ENCODE data around the gene PRPH. TPM values are rescaled to one million over a fixed set of nuclear protein-coding genes. Genes with fewer than 3 reads are reported as not detected.
"Not testable (repeated sequence)": the region's sequence is repeated elsewhere in the genome, so short reads cannot be mapped to it uniquely, and the experiment has no call there.

PRPH gene
- total and polyA plus RNA-seq, 2 donors (not counting 1 experiment from before 2014, with no cell fraction given) = not detected

- Histone ChIP-seq H3K9me3 (ENCODE audit: control extremely low read depth in 1 of 3, control insufficient read depth in 2 of 3, insufficient read depth in 1 of 3, low read length in 2 of 3) (no peaks in the 10 kb centered on the region), H3K4me2 (replicated peaks; ENCODE audit: low read depth, low read length, poor library complexity, severe bottlenecking) (no peak overlapping the region), H3K4me1 (ENCODE audit: control insufficient read depth in 2 of 2, insufficient read depth in 2 of 2, low read length in 2 of 2) (no peaks in the 10 kb centered on the region), H3K9ac (ENCODE audit: low read length) (no peak overlapping the region), H3K27me3 (replicated peaks in 1 of 4; ENCODE audit: control extremely low read depth in 1 of 4, control insufficient read depth in 3 of 4, insufficient read depth in 4 of 4, low read length in 3 of 4) (peaks cover 0 to 15% (median 2%) of the 10 kb centered on the region in 4 experiments), H4K20me1 (ENCODE audit: control insufficient read depth, insufficient read depth, low read length, poor library complexity, severe bottlenecking) (no peaks in the 10 kb centered on the region), H3K4me3 (ENCODE audit: control extremely low read depth in 1 of 5, extremely low read depth in 1 of 5, insufficient read depth in 1 of 5, low read depth in 2 of 5, low read length in 4 of 5) (no peak overlapping the region), H2AFZ (ENCODE audit: insufficient read depth, low read depth, low read length, poor library complexity, severe bottlenecking) (no peak overlapping the region), H3K27ac (ENCODE audit: low read length in 2 of 2) (no peak overlapping the region), H3K79me2 (ENCODE audit: control insufficient read depth, insufficient read depth, low read length) (no peaks in the 10 kb centered on the region), H3K36me3 (replicated peaks in 1 of 2; ENCODE audit: control extremely low read depth in 1 of 2, control insufficient read depth in 1 of 2, extremely low read depth in 1 of 2, insufficient read depth in 2 of 2, low read length in 1 of 2) (no peaks in the 10 kb centered on the region)
- ChIA-PET CTCF (interaction anchor here (0.7 to 2.9 kb wide), 2 partner anchors 17 to 211 kb away, joined by 4 to 11 read pairs; no protein-coding TSS in a partner anchor), POLR2A (no interaction called here)
- intact Hi-C loops (cut with micrococcal nuclease) = no loop called here
- Mint-ChIP-seq H3K4me3 (no peak overlapping the region), H3K27ac (no peak overlapping the region), H3K27me3 (peaks cover 59% of the 10 kb centered on the region), H3K9me3 (ENCODE audit: insufficient read depth) (no peaks in the 10 kb centered on the region), H3K4me1 (no peaks in the 10 kb centered on the region)
- TF ChIP-seq EZH2 (IDR thresholded peaks at IDR 0.05; ENCODE audit: borderline replicate concordance, insufficient read depth, low read depth, low read length, poor library complexity, severe bottlenecking) = no peak
- TF ChIP-seq CTCF (IDR thresholded peaks at IDR 0.05) = no peak
- DNase-seq = no peak
- 83% methylated on average over 2 of the region's 6 CpGs for WGBS (ENCODE audit: insufficient coverage)
- ATAC-seq (ENCODE audit: low read depth) = no peak
Measured at GRCh38 chr12:49305762-49306510, 11.0 kb downstream of the PRPH start.

GRCh38 chr12:49309386-49309785 lies 14.4 kb downstream of the PRPH start:
- intact Hi-C loops (cut with micrococcal nuclease) = no loop called here
- H3K4me1 Mint-ChIP-seq = no peaks in the 10 kb centered on the region
- H3K9ac ChIP-seq (ENCODE audit: low read length) = no peak overlapping the region
- H2AFZ ChIP-seq (ENCODE audit: insufficient read depth, low read depth, low read length, poor library complexity, severe bottlenecking) = no peak overlapping the region
- ChIA-PET POLR2A (no interaction called here), CTCF (no interaction called here)
- H3K36me3 ChIP-seq (replicated peaks in 1 of 2; ENCODE audit: control extremely low read depth in 1 of 2, control insufficient read depth in 1 of 2, extremely low read depth in 1 of 2, insufficient read depth in 2 of 2, low read length in 1 of 2) = no peaks in the 10 kb centered on the region
- peaks cover 0 to 4% (median under 1%) of the 10 kb centered on the region in 4 experiments for H3K27me3 ChIP-seq (replicated peaks in 1 of 4; ENCODE audit: control extremely low read depth in 1 of 4, control insufficient read depth in 3 of 4, insufficient read depth in 4 of 4, low read length in 3 of 4)
- H3K9me3 Mint-ChIP-seq (ENCODE audit: insufficient read depth) = no peaks in the 10 kb centered on the region
- H3K27me3 Mint-ChIP-seq = peaks cover 44% of the 10 kb centered on the region
- no peak overlapping the region for H3K27ac ChIP-seq (ENCODE audit: low read length in 2 of 2)
- no peaks in the 10 kb centered on the region for H4K20me1 ChIP-seq (ENCODE audit: control insufficient read depth, insufficient read depth, low read length, poor library complexity, severe bottlenecking)
- H3K4me1 ChIP-seq (ENCODE audit: control insufficient read depth in 2 of 2, insufficient read depth in 2 of 2, low read length in 2 of 2) = no peaks in the 10 kb centered on the region
- ATAC-seq (ENCODE audit: low read depth) = no peak
- no peaks in the 10 kb centered on the region for H3K79me2 ChIP-seq (ENCODE audit: control insufficient read depth, insufficient read depth, low read length)
- WGBS (ENCODE audit: insufficient coverage) = 95% methylated on average over 7 of the region's 7 CpGs
- no peak overlapping the region for H3K4me3 Mint-ChIP-seq
- no peak overlapping the region for H3K4me3 ChIP-seq (ENCODE audit: control extremely low read depth in 1 of 5, extremely low read depth in 1 of 5, insufficient read depth in 1 of 5, low read depth in 2 of 5, low read length in 4 of 5)
- H3K27ac Mint-ChIP-seq = no peak overlapping the region
- no peak overlapping the region for H3K4me2 ChIP-seq (replicated peaks; ENCODE audit: low read depth, low read length, poor library complexity, severe bottlenecking)
- no peak for DNase-seq
- TF ChIP-seq EZH2 (IDR thresholded peaks at IDR 0.05; ENCODE audit: borderline replicate concordance, insufficient read depth, low read depth, low read length, poor library complexity, severe bottlenecking) = no peak
- TF ChIP-seq CTCF (IDR thresholded peaks at IDR 0.05) = no peak
- no peaks in the 10 kb centered on the region for H3K9me3 ChIP-seq (ENCODE audit: control extremely low read depth in 1 of 3, control insufficient read depth in 2 of 3, insufficient read depth in 1 of 3, low read length in 2 of 3)

- CTCF ChIA-PET; intact Hi-C loops (cut with micrococcal nuclease): not testable (repeated sequence)
Measured at GRCh38 chr12:49310451-49311000, 15.6 kb downstream of the PRPH start.

More at GRCh38 chr12:49310451-49311000, 15.6 kb downstream of the PRPH start:
- H3K27ac ChIP-seq (ENCODE audit: low read length in 2 of 2); H3K9ac ChIP-seq (ENCODE audit: low read length); H3K79me2 ChIP-seq (ENCODE audit: control insufficient read depth, insufficient read depth, low read length); DNase-seq; H3K4me1 Mint-ChIP-seq; H3K4me1 ChIP-seq (ENCODE audit: control insufficient read depth in 2 of 2, insufficient read depth in 2 of 2, low read length in 2 of 2); H2AFZ ChIP-seq (ENCODE audit: insufficient read depth, low read depth, low read length, poor library complexity, severe bottlenecking); H3K36me3 ChIP-seq (replicated peaks in 1 of 2; ENCODE audit: control extremely low read depth in 1 of 2, control insufficient read depth in 1 of 2, extremely low read depth in 1 of 2, insufficient read depth in 2 of 2, low read length in 1 of 2); H3K9me3 Mint-ChIP-seq (ENCODE audit: insufficient read depth); POLR2A ChIA-PET; H3K27me3 ChIP-seq (replicated peaks in 1 of 4; ENCODE audit: control extremely low read depth in 1 of 4, control insufficient read depth in 3 of 4, insufficient read depth in 4 of 4, low read length in 3 of 4); H3K9me3 ChIP-seq (ENCODE audit: control extremely low read depth in 1 of 3, control insufficient read depth in 2 of 3, insufficient read depth in 1 of 3, low read length in 2 of 3); ATAC-seq (ENCODE audit: low read depth); H3K4me3 Mint-ChIP-seq; H3K4me3 ChIP-seq (ENCODE audit: control extremely low read depth in 1 of 5, extremely low read depth in 1 of 5, insufficient read depth in 1 of 5, low read depth in 2 of 5, low read length in 4 of 5); H3K4me2 ChIP-seq (replicated peaks; ENCODE audit: low read depth, low read length, poor library complexity, severe bottlenecking); H3K27ac Mint-ChIP-seq; H4K20me1 ChIP-seq (ENCODE audit: control insufficient read depth, insufficient read depth, low read length, poor library complexity, severe bottlenecking): not testable (repeated sequence)
- H3K27me3 Mint-ChIP-seq = peaks cover 41% of the 10 kb centered on the region
- WGBS (ENCODE audit: insufficient coverage) = no CpG with 5 or more reads among the region's 3 CpGs
